HEK293 (cell line): Measurements from ENCODE around the gene ABLIM2.

Experiments used
- CTCF ChIA-PET: fragments of 350-600 bp; formaldehyde crosslinking; extraction: SDS; loops from one replicate; lab custom pipeline; 2021; ENCODE audit warnings: antibody characterized with exemption; lab: Yijun Ruan, JAX
- POLR2A ChIA-PET: fragments of 300-600 bp; formaldehyde crosslinking; extraction: SDS; loops from one replicate; lab custom pipeline; 2020; ENCODE audit warnings: antibody characterized with exemption, inconsistent platforms; lab: Yijun Ruan, JAX
- H3K27ac ChIP-seq: fragments of 200-500 bp; sonication (Bioruptor generic); 2 replicates; pipeline ENCODE4 v1.5.1; 2014; ENCODE audit warnings: low read depth, low read length, control low read depth, inconsistent platforms; ENCODE audit errors: extremely low read depth
- H3K36me3 ChIP-seq, 2 experiments: fragments of 200-500 bp in 1 of 2; sonication (Bioruptor generic) in 1 of 2; 1 replicate in 1 of 2; 2 replicates in 1 of 2; pipeline ENCODE4 v1.5.1; 2014 to 2017; ENCODE audit warnings: inconsistent platforms in 2 of 2, low read length in 2 of 2; ENCODE audit not compliant: control insufficient read depth in 2 of 2, insufficient read depth in 1 of 2
- H3K4me1 ChIP-seq: fragments of 200-500 bp; sonication (Bioruptor generic); 2 replicates; pipeline ENCODE4 v1.5.1; 2014; ENCODE audit warnings: mild to moderate bottlenecking, low read length, inconsistent platforms; ENCODE audit not compliant: control insufficient read depth, insufficient read depth
- H3K4me3 ChIP-seq: 2 replicates; pipeline ENCODE4 v1.5.1; 2011; ENCODE audit warnings: low read depth, mild to moderate bottlenecking, control low read depth, low read length, moderate library complexity
- H3K9me3 ChIP-seq: fragments of 200-500 bp; sonication (Bioruptor generic); 2 replicates; pipeline ENCODE4 v1.5.1; 2014; ENCODE audit warnings: low read depth, low read length, inconsistent platforms; ENCODE audit not compliant: control insufficient read depth, insufficient read depth
- BCL11A ChIP-seq: fragments of 450-650 bp; formaldehyde crosslinking; IDR thresholded peaks from 2 replicates; pipeline ENCODE4 v1.5.1; 2016; ENCODE audit warnings: low read depth, missing biosample characterization, missing genetic modification characterization
- EGR2 ChIP-seq: fragments of 450-650 bp; formaldehyde crosslinking; IDR thresholded peaks from 2 replicates; pipeline ENCODE4 v1.5.1; 2016; ENCODE audit warnings: low read depth, missing biosample characterization, missing genetic modification characterization
- KLF16 ChIP-seq: fragments of 450-650 bp; formaldehyde crosslinking; IDR thresholded peaks from 2 replicates; pipeline ENCODE4 v1.5.1; 2017; ENCODE audit warnings: missing biosample characterization, missing genetic modification characterization
- RBAK ChIP-seq: fragments of 450-650 bp; formaldehyde crosslinking; IDR thresholded peaks from 2 replicates; pipeline ENCODE4 v1.5.1; 2016; ENCODE audit warnings: missing biosample characterization, missing genetic modification characterization
- SALL2 ChIP-seq: fragments of 450-650 bp; formaldehyde crosslinking; IDR thresholded peaks from 2 replicates; pipeline ENCODE4 v1.5.0; 2017; ENCODE audit warnings: missing biosample characterization, mild to moderate bottlenecking, missing genetic modification characterization, borderline replicate concordance
- SP7 ChIP-seq: fragments of 450-650 bp; formaldehyde crosslinking; IDR thresholded peaks from 2 replicates; pipeline ENCODE4 v1.5.1; 2016; ENCODE audit warnings: missing biosample characterization, missing genetic modification characterization
- ZEB2 ChIP-seq: fragments of 450-650 bp; formaldehyde crosslinking; IDR thresholded peaks from 2 replicates; pipeline ENCODE4 v1.5.1; 2016; ENCODE audit warnings: missing biosample characterization, missing genetic modification characterization
- ZFP37 ChIP-seq: fragments of 450-650 bp; formaldehyde crosslinking; IDR thresholded peaks from 2 replicates; pipeline ENCODE4 v1.5.1; 2016; ENCODE audit warnings: missing biosample characterization, missing genetic modification characterization
- ZNF157 ChIP-seq: fragments of 450-650 bp; formaldehyde crosslinking; IDR thresholded peaks from 2 replicates; pipeline ENCODE4 v1.5.1; 2016; ENCODE audit warnings: missing biosample characterization, missing genetic modification characterization
- ZNF223 ChIP-seq: fragments of 450-650 bp; formaldehyde crosslinking; IDR thresholded peaks from 2 replicates; pipeline ENCODE4 v1.5.1; 2016; ENCODE audit warnings: missing biosample characterization, missing genetic modification characterization
- ZNF544 ChIP-seq: fragments of 450-650 bp; formaldehyde crosslinking; IDR thresholded peaks from 2 replicates; pipeline ENCODE4 v1.5.0; 2017; ENCODE audit warnings: missing biosample characterization, missing genetic modification characterization
- ZNF561 ChIP-seq: fragments of 450-650 bp; IDR thresholded peaks from 2 replicates; pipeline ENCODE4 v1.5.1; 2018; ENCODE audit warnings: missing biosample characterization, missing genetic modification characterization, borderline replicate concordance
- ZNF792 ChIP-seq: fragments of 450-650 bp; formaldehyde crosslinking; IDR thresholded peaks from 2 replicates; pipeline ENCODE4 v1.5.1; 2016; ENCODE audit warnings: missing biosample characterization, missing genetic modification characterization
- TF ChIP-seq, protein P1 (sequence below): fragments of 450-650 bp; formaldehyde crosslinking; IDR thresholded peaks from 2 replicates; pipeline ENCODE4 v1.5.1; 2017; ENCODE audit warnings: missing biosample characterization, missing genetic modification characterization
- TF ChIP-seq, protein P2 (sequence below): fragments of 450-650 bp; formaldehyde crosslinking; IDR thresholded peaks from 2 replicates; pipeline ENCODE4 v1.5.1; 2016; ENCODE audit warnings: missing biosample characterization, missing genetic modification characterization
- TF ChIP-seq, protein P3 (sequence below): fragments of 450-650 bp; formaldehyde crosslinking; IDR thresholded peaks from 2 replicates; pipeline ENCODE4 v1.5.0; 2017; ENCODE audit warnings: missing biosample characterization, missing genetic modification characterization, borderline replicate concordance
- TF ChIP-seq, protein P4 (sequence below): fragments of 450-650 bp; formaldehyde crosslinking; IDR thresholded peaks from 2 replicates; pipeline ENCODE4 v1.5.1; 2016; ENCODE audit warnings: missing biosample characterization, missing genetic modification characterization
- TF ChIP-seq, protein P5 (sequence below): fragments of 450-650 bp; formaldehyde crosslinking; IDR thresholded peaks from 2 replicates; pipeline ENCODE4 v1.5.1; 2016; ENCODE audit warnings: missing biosample characterization, missing genetic modification characterization
- TF ChIP-seq, protein P6 (sequence below): fragments of 450-650 bp; formaldehyde crosslinking; IDR thresholded peaks from 2 replicates; pipeline ENCODE4 v1.5.1; 2016; ENCODE audit warnings: missing biosample characterization, missing genetic modification characterization
- TF ChIP-seq, protein P7 (sequence below): fragments of 450-650 bp; formaldehyde crosslinking; IDR thresholded peaks from 2 replicates; pipeline ENCODE4 v1.5.1; 2017; ENCODE audit warnings: missing biosample characterization, missing genetic modification characterization

The ABLIM2 gene

DNA sequence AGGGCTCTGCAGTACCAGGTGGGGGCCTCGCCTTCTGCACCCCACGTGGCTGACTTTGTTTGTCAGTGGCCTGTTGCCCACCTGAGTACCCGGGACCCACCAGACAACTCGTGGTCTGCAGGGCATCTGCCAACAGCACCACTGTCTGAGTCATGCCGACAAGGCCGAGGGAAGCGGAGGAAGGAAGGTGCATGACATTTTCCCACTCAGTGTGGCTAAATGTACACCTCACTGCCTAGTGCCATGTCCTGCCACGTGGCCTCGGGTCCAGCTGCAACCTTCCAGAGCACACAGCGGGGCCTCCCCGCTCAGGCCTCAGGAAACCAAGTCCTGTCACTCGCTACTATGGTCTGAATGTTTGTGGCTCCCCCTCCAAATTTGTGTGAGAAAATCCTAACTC, 22.1 kb downstream of the ABLIM2 start (continued):
- no peak for TF ChIP-seq RBAK
- no peak for TF ChIP-seq KLF16 (tag by site-specific recombination)
- TF ChIP-seq, protein P1, sequence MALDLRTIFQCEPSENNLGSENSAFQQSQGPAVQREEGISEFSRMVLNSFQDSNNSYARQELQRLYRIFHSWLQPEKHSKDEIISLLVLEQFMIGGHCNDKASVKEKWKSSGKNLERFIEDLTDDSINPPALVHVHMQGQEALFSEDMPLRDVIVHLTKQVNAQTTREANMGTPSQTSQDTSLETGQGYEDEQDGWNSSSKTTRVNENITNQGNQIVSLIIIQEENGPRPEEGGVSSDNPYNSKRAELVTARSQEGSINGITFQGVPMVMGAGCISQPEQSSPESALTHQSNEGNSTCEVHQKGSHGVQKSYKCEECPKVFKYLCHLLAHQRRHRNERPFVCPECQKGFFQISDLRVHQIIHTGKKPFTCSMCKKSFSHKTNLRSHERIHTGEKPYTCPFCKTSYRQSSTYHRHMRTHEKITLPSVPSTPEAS (tag by site-specific recombination): no peak

DNA sequence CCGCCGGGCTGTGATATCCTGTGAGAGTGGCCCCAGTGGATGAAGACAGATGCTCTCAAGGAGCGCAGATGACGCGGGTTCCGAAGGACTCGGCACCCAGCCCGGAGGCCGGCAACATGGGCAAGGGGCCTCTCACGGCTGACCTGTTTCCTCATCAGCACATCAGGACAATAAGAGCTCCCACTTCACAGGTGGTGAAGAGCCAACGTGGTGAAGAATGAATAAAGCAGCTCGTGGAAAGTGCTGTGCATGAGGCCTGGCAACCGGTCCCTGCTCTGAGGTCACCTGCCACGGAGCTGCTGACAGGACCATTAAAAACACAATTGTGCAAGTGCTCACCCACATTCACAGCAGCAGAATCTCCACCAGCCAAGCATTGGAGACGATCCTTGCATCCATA, 22.9 kb downstream of the ABLIM2 start:
- CTCF ChIA-PET: no interaction called here
- TF ChIP-seq ZNF792 (no peak), KLF16 (tag by site-specific recombination) (no peak), ZNF157 (tag by site-specific recombination) (no peak), ZNF223 (tag by site-specific recombination) (no peak), SP7 (tag by site-specific recombination) (no peak), EGR2 (tag by site-specific recombination) (no peak), ZNF544 (no peak), ZEB2 (tag by site-specific recombination) (no peak), ZNF561 (tag by site-specific recombination) (no peak), ZFP37 (tag by site-specific recombination) (no peak), BCL11A (tag by site-specific recombination) (no peak), SALL2 (tag by site-specific recombination) (no peak)
- TF ChIP-seq, protein P2, sequence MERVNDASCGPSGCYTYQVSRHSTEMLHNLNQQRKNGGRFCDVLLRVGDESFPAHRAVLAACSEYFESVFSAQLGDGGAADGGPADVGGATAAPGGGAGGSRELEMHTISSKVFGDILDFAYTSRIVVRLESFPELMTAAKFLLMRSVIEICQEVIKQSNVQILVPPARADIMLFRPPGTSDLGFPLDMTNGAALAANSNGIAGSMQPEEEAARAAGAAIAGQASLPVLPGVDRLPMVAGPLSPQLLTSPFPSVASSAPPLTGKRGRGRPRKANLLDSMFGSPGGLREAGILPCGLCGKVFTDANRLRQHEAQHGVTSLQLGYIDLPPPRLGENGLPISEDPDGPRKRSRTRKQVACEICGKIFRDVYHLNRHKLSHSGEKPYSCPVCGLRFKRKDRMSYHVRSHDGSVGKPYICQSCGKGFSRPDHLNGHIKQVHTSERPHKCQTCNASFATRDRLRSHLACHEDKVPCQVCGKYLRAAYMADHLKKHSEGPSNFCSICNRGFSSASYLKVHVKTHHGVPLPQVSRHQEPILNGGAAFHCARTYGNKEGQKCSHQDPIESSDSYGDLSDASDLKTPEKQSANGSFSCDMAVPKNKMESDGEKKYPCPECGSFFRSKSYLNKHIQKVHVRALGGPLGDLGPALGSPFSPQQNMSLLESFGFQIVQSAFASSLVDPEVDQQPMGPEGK (tag by site-specific recombination): no peak
- TF ChIP-seq, protein P3, sequence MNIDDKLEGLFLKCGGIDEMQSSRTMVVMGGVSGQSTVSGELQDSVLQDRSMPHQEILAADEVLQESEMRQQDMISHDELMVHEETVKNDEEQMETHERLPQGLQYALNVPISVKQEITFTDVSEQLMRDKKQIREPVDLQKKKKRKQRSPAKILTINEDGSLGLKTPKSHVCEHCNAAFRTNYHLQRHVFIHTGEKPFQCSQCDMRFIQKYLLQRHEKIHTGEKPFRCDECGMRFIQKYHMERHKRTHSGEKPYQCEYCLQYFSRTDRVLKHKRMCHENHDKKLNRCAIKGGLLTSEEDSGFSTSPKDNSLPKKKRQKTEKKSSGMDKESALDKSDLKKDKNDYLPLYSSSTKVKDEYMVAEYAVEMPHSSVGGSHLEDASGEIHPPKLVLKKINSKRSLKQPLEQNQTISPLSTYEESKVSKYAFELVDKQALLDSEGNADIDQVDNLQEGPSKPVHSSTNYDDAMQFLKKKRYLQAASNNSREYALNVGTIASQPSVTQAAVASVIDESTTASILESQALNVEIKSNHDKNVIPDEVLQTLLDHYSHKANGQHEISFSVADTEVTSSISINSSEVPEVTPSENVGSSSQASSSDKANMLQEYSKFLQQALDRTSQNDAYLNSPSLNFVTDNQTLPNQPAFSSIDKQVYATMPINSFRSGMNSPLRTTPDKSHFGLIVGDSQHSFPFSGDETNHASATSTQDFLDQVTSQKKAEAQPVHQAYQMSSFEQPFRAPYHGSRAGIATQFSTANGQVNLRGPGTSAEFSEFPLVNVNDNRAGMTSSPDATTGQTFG (tag by site-specific recombination): no peak
- TF ChIP-seq, protein P4, sequence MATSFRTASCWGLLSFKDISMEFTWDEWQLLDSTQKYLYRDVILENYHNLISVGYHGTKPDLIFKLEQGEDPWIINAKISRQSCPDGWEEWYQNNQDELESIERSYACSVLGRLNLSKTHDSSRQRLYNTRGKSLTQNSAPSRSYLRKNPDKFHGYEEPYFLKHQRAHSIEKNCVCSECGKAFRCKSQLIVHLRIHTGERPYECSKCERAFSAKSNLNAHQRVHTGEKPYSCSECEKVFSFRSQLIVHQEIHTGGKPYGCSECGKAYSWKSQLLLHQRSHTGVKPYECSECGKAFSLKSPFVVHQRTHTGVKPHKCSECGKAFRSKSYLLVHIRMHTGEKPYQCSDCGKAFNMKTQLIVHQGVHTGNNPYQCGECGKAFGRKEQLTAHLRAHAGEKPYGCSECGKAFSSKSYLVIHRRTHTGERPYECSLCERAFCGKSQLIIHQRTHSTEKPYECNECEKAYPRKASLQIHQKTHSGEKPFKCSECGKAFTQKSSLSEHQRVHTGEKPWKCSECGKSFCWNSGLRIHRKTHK (tag by site-specific recombination): no peak
- TF ChIP-seq, protein P5, sequence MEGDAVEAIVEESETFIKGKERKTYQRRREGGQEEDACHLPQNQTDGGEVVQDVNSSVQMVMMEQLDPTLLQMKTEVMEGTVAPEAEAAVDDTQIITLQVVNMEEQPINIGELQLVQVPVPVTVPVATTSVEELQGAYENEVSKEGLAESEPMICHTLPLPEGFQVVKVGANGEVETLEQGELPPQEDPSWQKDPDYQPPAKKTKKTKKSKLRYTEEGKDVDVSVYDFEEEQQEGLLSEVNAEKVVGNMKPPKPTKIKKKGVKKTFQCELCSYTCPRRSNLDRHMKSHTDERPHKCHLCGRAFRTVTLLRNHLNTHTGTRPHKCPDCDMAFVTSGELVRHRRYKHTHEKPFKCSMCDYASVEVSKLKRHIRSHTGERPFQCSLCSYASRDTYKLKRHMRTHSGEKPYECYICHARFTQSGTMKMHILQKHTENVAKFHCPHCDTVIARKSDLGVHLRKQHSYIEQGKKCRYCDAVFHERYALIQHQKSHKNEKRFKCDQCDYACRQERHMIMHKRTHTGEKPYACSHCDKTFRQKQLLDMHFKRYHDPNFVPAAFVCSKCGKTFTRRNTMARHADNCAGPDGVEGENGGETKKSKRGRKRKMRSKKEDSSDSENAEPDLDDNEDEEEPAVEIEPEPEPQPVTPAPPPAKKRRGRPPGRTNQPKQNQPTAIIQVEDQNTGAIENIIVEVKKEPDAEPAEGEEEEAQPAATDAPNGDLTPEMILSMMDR: no peak
- TF ChIP-seq, protein P6, sequence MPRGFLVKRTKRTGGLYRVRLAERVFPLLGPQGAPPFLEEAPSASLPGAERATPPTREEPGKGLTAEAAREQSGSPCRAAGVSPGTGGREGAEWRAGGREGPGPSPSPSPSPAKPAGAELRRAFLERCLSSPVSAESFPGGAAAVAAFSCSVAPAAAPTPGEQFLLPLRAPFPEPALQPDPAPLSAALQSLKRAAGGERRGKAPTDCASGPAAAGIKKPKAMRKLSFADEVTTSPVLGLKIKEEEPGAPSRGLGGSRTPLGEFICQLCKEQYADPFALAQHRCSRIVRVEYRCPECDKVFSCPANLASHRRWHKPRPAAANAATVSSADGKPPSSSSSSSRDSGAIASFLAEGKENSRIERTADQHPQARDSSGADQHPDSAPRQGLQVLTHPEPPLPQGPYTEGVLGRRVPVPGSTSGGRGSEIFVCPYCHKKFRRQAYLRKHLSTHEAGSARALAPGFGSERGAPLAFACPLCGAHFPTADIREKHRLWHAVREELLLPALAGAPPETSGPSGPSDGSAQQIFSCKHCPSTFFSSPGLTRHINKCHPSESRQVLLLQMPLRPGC (tag by site-specific recombination): no peak
- TF ChIP-seq, protein P7, sequence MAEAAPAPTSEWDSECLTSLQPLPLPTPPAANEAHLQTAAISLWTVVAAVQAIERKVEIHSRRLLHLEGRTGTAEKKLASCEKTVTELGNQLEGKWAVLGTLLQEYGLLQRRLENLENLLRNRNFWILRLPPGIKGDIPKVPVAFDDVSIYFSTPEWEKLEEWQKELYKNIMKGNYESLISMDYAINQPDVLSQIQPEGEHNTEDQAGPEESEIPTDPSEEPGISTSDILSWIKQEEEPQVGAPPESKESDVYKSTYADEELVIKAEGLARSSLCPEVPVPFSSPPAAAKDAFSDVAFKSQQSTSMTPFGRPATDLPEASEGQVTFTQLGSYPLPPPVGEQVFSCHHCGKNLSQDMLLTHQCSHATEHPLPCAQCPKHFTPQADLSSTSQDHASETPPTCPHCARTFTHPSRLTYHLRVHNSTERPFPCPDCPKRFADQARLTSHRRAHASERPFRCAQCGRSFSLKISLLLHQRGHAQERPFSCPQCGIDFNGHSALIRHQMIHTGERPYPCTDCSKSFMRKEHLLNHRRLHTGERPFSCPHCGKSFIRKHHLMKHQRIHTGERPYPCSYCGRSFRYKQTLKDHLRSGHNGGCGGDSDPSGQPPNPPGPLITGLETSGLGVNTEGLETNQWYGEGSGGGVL (tag by site-specific recombination): no peak
- H3K4me3 ChIP-seq: no peak overlapping the region
- no peak overlapping the region for H3K27ac ChIP-seq
- no peaks in the 10 kb centered on the region for H3K4me1 ChIP-seq
- H3K36me3 ChIP-seq: no peaks in the 10 kb centered on the region
- no peaks in the 10 kb centered on the region for H3K9me3 ChIP-seq
- POLR2A ChIA-PET: no interaction called here
